ENCODE measurements around the gene SOX13. TPM values are rescaled to one million over a fixed set of nuclear protein-coding genes. Genes with fewer than 3 reads are reported as not detected.

SOX13 gene
- total RNA-seq, 1 donor: 3.3 TPM

DNA sequence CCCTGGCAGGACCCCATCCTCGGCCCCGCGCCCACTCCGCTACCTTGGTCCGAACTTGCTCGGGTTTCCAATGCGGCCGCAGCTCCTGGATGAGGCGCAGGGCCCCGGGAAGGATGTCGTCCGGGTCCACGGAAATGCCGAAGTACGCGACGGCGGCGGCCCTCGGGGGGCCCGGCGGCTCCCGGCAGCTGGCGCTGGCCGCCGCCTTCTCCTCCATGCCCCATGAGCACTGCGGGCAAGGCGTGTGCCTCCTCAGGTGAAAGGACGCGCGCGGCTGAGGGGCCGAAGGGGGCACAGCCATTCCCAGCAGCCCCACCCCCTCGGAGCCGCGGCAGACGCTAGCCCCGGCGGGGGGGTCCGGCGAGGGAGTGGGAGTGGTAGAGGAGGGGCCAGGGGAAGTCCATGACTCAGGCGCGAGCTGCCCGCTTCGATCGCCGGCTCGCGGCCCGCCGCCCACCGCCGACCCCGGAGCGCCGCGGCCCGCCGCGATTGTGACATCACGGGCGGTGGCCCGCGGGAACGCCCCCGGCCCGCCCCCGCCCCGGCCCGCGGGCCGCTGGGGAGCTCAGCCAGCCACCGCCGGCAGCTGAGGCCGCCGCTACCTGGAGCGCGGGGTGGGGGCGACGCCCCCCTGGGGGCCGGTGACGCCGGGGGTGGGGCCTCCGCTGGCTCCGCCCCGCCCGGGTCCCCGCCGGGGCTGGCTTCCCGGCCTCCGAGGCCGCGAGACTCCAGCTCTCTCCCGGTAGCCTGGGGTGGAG, 78.8 kb downstream of the SOX13 start, which contains the start of gene ETNK2:
TSS of gene ETNK2 (minus strand) at position 493 of the 758 bp plus-strand sequence. CDS start at position 301, 192 bp downstream.
- no peak for TF ChIP-seq CTCF (IDR thresholded peaks at IDR 0.05; ENCODE audit: insufficient read depth, low read length)

GRCh38 chr1:204152310-204153044, 79.6 kb downstream of the SOX13 start:
- H3K4me3 ChIP-seq (ENCODE audit: low read depth, low read length): peak overlapping the region; percentile 68
- DNase-seq (ENCODE audit: low read depth): no peak
- TF ChIP-seq CTCF (IDR thresholded peaks at IDR 0.05; ENCODE audit: insufficient read depth, low read length): no peak

More for the DNA sequence above, 78.8 kb downstream of the SOX13 start, which contains the start of gene ETNK2:
- no peak for DNase-seq (ENCODE audit: low read depth)
- H3K4me3 ChIP-seq (ENCODE audit: low read depth, low read length): peak within 1 kb of the TSS; percentile 68

DNA sequence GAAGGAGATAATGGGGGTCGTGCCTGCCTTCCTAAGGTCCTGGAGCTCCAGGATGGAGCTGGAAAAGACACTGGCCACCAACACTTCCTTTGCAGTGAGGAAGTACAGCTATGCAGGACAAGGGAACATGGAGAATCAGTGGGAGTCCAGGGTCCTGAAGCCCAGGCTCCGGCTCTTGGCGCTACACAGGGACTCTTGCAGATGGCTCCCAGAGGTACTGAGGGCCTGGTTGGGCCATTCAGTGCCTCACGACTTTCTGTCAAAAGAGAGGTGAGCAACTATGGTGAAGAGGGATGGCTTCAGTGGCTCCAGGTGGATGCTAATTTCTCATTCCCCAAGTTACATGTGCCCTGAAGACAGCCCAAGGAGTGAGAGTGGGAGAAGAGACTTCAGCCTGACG, 80.8 kb downstream of the SOX13 start:
- DNase-seq (ENCODE audit: low read depth): no peak
- TF ChIP-seq CTCF (IDR thresholded peaks at IDR 0.05; ENCODE audit: insufficient read depth, low read length): no peak
- no peak overlapping the region for H3K4me3 ChIP-seq (ENCODE audit: low read depth, low read length)

GRCh38 chr1:204154568-204155255, 81.8 kb downstream of the SOX13 start:
- H3K4me3 ChIP-seq (ENCODE audit: low read depth, low read length): no peak overlapping the region
- no peak for DNase-seq (ENCODE audit: low read depth)
- no peak for TF ChIP-seq CTCF (IDR thresholded peaks at IDR 0.05; ENCODE audit: insufficient read depth, low read length)

- DNase-seq (ENCODE audit: low read depth): no peak
- no peak overlapping the region for H3K4me3 ChIP-seq (ENCODE audit: low read depth, low read length)
- TF ChIP-seq CTCF (IDR thresholded peaks at IDR 0.05; ENCODE audit: insufficient read depth, low read length): no peak
These were observed 83.0 kb downstream of the SOX13 start for GRCh38 chr1:204155881-204156280.

DNA sequence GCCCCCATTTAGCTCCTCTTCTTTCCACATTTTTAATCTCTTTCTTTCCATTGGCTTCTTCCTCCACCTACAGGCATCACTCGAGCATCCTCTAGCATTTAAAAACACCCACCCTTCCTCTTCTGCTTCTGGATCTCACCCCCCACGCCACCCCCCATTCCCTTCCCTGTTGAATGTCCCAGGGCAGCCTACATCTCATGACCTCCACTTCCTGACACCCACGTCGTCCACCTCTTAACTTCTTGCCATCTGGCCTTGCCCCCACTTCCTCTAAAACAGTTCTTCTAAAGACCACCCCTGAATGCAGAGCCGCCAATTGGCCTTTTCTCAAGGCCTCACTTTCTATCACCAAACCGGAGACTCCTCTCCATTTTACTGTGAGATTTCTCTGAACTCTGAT, 85.0 kb downstream of the SOX13 start:
- H3K4me3 ChIP-seq (ENCODE audit: low read depth, low read length): no peak overlapping the region
- no peak for DNase-seq (ENCODE audit: low read depth)
- TF ChIP-seq CTCF (IDR thresholded peaks at IDR 0.05; ENCODE audit: insufficient read depth, low read length): no peak
